Measurements from ENCODE around the gene BLOC1S4.
"Not testable (repeated sequence)": the region's sequence is repeated elsewhere in the genome, so short reads cannot be mapped to it uniquely, and the experiment has no call there.

Gene BLOC1S4

GRCh38 chr4:6716958-6717655 is 1.1 kb downstream of the BLOC1S4 start:
- H3K4me3 ChIP-seq (ENCODE audit: low read depth, low read length) = peak overlapping the region; percentile 78

GRCh38 chr4:6718932-6719610 is 3.1 kb downstream of the BLOC1S4 start:
- H3K4me3 ChIP-seq (ENCODE audit: low read depth, low read length) = no peak overlapping the region

DNA sequence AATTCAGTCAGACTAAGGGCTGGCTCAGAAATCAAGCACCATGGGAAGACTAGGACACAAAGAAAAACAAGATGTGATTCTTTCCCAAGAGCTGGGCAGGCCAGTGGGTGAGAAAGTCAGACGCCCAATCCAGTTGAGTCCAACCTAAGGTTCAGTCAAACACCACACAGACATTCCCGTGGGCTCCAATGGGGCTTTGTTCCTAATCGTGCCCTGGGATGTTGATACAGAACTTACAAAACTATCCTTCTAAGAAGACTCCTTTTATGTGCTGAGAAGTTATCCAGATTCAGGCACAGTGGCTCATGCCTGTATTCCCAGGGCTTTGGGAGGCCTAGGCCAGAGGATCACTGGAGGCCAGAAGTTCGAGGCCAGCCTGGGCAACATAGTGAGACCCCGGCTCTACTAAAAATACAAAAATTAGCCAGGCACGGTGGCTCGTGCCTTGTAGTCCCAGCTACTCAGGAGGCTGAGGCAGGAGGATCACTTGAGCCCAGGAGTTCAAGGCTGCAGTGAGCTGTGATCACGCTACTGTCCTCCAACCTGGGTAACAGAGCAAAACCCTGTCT is 3.7 kb downstream of the BLOC1S4 start:
- no peak overlapping the region for H3K4me3 ChIP-seq (ENCODE audit: low read depth, low read length)

- H3K4me3 ChIP-seq (ENCODE audit: low read depth, low read length) = no peak overlapping the region
Observed at GRCh38 chr4:6720202-6720699, 4.3 kb downstream of the BLOC1S4 start.

- H3K4me3 ChIP-seq (ENCODE audit: low read depth, low read length) = no peak overlapping the region
Observed at GRCh38 chr4:6721121-6721520, 5.1 kb downstream of the BLOC1S4 start.

GRCh38 chr4:6722891-6723290 is 6.9 kb downstream of the BLOC1S4 start:
- no peak overlapping the region for H3K4me3 ChIP-seq (ENCODE audit: low read depth, low read length)

GRCh38 chr4:6723851-6724250 is 7.9 kb downstream of the BLOC1S4 start:
- no peak overlapping the region for H3K4me3 ChIP-seq (ENCODE audit: low read depth, low read length)

GRCh38 chr4:6724421-6725111 is 8.6 kb downstream of the BLOC1S4 start:
- H3K4me3 ChIP-seq (ENCODE audit: low read depth, low read length) = no peak overlapping the region

GRCh38 chr4:6725427-6725961 is 9.5 kb downstream of the BLOC1S4 start:
- not testable (repeated sequence) for H3K4me3 ChIP-seq (ENCODE audit: low read depth, low read length)

GRCh38 chr4:6727081-6727942 is 11.3 kb downstream of the BLOC1S4 start:
- no peak overlapping the region for H3K4me3 ChIP-seq (ENCODE audit: low read depth, low read length)

- no peak overlapping the region for H3K4me3 ChIP-seq (ENCODE audit: low read depth, low read length)
Observed at GRCh38 chr4:6727943-6728250, 11.9 kb downstream of the BLOC1S4 start.

DNA sequence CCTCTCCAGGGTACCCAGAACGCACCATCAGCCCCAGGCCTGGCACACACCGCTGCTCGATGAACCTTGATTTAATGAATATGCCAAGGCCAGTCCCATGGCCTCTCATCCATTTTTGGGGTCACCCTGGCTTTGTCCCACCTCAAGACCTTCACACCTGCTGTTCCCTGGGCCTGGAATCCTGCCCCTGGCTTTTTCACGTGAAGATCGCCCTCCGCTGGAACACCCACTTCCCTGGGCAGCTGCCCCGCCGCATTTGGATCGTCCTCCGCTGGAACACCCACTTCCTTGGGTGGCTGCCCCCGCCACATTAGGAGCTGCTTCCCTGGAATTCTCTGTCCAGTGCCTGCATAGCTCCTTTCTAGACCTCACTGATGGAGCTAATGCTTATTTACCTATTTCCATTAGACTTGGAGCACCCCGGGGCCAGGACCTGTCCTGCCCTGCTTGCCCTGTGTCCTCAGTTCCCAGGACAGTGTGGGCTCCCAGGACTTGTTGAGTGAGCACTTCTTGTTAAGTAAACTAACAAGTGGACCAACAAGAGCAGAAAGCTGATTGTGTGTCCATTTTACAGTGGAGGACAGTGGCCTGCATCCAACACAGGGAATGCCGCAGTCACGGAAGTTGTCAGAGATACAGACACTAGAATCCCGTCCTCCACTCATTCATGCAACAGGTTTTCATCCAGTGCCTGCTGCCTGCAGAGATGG is 12.5 kb downstream of the BLOC1S4 start:
- H3K4me3 ChIP-seq (ENCODE audit: low read depth, low read length) = no peak overlapping the region

DNA sequence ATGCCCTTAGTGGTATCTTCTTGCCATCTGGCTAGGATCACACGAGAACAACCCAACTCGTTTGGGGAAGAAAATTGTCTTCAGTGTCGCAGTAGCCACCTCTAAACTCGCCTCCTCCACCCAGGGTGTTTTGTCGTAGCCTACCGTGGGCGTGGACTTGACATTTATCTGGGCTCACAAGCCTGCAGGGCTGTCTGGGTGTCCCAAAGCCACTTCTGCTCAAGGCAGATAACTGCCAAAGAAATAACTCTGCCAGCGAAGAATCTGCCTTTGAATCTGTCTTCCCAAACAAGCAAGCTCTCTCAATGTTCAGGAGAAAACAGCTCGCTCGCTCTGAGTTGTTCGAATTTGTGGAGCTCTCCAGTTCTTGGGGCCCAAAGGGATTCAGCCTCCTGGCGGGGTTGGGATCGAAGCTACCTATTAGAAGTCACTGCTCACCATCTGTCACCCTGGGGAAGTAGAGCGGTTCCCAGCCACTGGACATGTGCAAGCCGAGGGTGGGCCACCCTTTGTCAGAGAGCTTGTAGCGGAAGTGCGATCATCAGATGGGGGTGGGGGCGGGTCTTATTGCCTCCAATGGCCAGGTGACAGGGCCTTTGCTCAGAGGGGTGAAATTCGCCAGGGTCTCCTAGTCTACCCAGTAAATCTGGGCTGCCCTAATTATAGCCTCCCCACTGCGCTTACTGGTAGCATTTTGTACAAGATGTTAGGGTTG is 14.8 kb downstream of the BLOC1S4 start:
- no peak overlapping the region for H3K4me3 ChIP-seq (ENCODE audit: low read depth, low read length)

DNA sequence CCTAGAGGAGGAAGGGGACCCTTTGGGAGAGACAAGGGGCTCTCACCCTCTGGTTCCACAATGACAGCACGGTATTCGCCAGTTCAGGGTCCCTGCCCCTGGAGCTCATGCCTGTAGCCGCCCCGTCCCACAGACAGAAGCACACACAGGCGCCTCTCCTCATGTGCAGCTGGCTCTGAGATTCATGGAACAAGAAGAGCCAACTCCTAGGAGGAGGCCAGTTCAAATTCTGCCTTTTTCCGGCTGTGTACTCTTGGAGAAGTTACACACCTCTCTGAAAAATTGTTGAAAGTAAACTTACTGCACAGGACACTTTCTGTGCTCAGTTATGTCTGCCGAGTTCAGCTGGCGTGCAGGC is 15.3 kb downstream of the BLOC1S4 start:
- H3K4me3 ChIP-seq (ENCODE audit: low read depth, low read length) = no peak overlapping the region

DNA sequence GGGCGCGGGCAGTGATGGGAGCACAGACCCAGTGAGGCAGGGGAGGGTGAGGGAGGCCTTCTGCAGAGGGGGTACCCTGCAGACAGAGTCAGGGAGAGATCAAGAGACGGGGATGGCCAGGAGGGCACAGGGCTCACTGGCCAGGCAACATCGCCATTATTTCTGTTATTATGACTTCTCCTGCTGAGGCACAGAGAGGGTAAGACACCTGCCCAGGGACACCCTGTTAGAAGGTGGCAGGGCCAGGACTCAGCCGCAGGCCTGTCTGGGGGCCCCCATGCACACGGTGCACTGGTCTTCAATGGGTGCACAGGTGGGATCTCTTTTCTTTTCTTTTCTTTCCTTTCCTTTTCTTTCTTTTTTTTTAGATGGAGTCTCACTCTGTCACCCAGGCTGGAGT is 15.8 kb downstream of the BLOC1S4 start:
- H3K4me3 ChIP-seq (ENCODE audit: low read depth, low read length) = no peak overlapping the region

- no peak overlapping the region for H3K4me3 ChIP-seq (ENCODE audit: low read depth, low read length)
Observed at GRCh38 chr4:6732441-6733357, 16.7 kb downstream of the BLOC1S4 start.

GRCh38 chr4:6733358-6734164 is 17.6 kb downstream of the BLOC1S4 start:
- H3K4me3 ChIP-seq (ENCODE audit: low read depth, low read length) = no peak overlapping the region
